Gastroesophageal sphincter (tissue), 4 donors: ENCODE data around the gene MILR1. TPM values are rescaled to one million over a fixed set of nuclear protein-coding genes. Genes with fewer than 3 reads are reported as not detected.
"Not testable (repeated sequence)": the region's sequence is repeated elsewhere in the genome, so short reads cannot be mapped to it uniquely, and the experiment has no call there.

Experiments used
- ATAC-seq: fragments of 150-250 bp; one replicate; pipeline ENCODE4 v1.9.1; 2016; ENCODE audit warnings: mild to moderate bottlenecking, moderate library complexity
- H3K27ac ChIP-seq, 4 donors: fragments of 200-600 bp; sonication (generic) in 3 of 4; 1 replicate in 3 of 4; 2 replicates in 1 of 4; pipeline ENCODE4 v1.5.1; 2016 to 2019
- H3K27me3 ChIP-seq: fragments of 200-600 bp; sonication (generic); one replicate; pipeline ENCODE4 v1.5.1; 2019
- H3K36me3 ChIP-seq, 2 donors: fragments of 200-600 bp; sonication (generic); one replicate each; pipeline ENCODE4 v1.5.1; 2019; ENCODE audit warnings: control low read depth in 1 of 2
- H3K4me1 ChIP-seq, 3 donors: fragments of 200-600 bp; sonication (generic); 1 replicate in 2 of 3; 2 replicates in 1 of 3; pipeline ENCODE4 v1.5.1; 2016 to 2019; ENCODE audit warnings: control low read depth in 2 of 3
- H3K4me3 ChIP-seq, 2 donors: fragments of 200-600 bp; sonication (generic); one replicate each; pipeline ENCODE4 v1.5.1; 2019; ENCODE audit warnings: mild to moderate bottlenecking in 1 of 2, moderate library complexity in 1 of 2
- H3K9me3 ChIP-seq, 3 donors: fragments of 200-600 bp; sonication (generic); one replicate each; pipeline ENCODE4 v1.5.1; 2017 to 2019; ENCODE audit warnings: control low read depth in 2 of 3
- EP300 ChIP-seq: sonication (generic); formaldehyde crosslinking; IDR thresholded peaks from one replicate; pipeline ENCODE4 v1.6.1; 2017; ENCODE audit warnings: antibody characterized with exemption, mild to moderate bottlenecking
- POLR2A ChIP-seq, 2 donors: fragments of 450-650 bp; IDR thresholded peaks; one replicate each; pipeline ENCODE4 v1.6.1; 2017; ENCODE audit warnings: antibody characterized with exemption in 2 of 2, mild to moderate bottlenecking in 2 of 2, moderate library complexity in 1 of 2
- POLR2AphosphoS5 ChIP-seq: sonication (generic); formaldehyde crosslinking; IDR thresholded peaks from one replicate; pipeline ENCODE4 v1.6.1; 2017; ENCODE audit warnings: antibody characterized with exemption
- WGBS, 2 donors: methylation state at CpG; one replicate each; pipeline ENCODE4 v1.1.5; 2018; ENCODE audit warnings: low coverage in 1 of 2; 5-methylcytosine and 5-hydroxymethylcytosine counted together
- total RNA-seq, 4 donors: library from RNA; depleted of rRNA; stranded (reverse); fragments of >200 nt; gene quantifications; one replicate each; pipeline ENCODE4 v1.1.0, GENCODE V29; 2016
- TF ChIP-seq, protein P1 (sequence below), 4 experiments: fragments of 200-600 bp in 2 of 4; fragments of 450-650 bp in 2 of 4; sonication (generic) in 1 of 4; IDR thresholded peaks; one replicate each; pipeline ENCODE4 v1.5.1; 2017 to 2019; ENCODE audit warnings: antibody characterized with exemption in 4 of 4, mild to moderate bottlenecking in 2 of 4, moderate library complexity in 2 of 4

Gene MILR1
- total RNA-seq, 4 donors from 2014 or later, result 3.5 to 10.1 (median 7.3) TPM; not detected in 1

DNA sequence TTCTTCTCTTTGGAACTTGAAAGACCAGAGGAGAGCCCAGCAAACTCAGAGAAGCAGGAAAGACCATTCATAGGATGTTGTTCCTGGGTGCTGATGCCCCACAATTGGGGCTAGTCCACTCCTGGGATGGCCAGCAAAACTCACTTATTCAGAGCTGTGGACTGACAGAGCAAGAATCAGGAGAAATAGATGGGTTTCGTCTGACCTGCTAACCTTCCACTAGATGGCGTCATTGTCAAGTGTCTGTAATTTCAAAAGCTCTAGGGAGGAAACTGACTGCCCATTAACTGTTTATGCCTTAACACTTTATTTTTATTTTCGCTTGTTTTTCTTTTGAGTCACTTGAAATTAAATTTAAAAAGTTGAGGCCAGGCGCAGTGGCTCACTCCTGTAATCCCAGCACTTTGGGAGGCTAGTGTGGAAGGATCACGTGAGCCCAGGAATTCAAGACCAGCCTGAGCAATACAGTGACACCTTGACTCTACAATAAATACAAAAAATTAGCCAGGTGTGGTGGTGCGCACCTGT lies 28.7 kb upstream of the MILR1 start:
- 7 to 26% methylated on average over 3 to 6 of the region's 6 CpGs for WGBS, 2 donors

DNA sequence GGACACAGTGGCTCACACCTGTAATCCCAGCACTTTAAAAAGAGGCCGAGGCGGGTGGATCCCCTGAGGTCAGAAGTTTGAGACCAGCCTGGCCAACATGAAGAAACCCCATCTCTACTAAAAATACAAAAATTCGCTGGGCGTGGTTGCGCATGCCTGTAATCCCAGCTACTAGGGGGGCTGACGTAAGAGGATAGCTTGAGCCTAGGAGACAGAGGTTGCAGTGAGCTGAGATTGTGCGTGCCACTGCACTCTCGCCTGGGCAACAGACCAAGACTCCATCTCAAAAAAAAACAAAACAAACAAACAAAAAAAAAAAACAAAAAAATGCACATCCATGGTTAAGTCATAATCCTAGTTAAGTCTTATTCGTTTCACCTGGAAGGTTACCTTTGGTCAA lies 26.8 kb upstream of the MILR1 start:
- H3K27me3 ChIP-seq, H3K4me3 ChIP-seq, H3K36me3 ChIP-seq, H3K4me1 ChIP-seq, H3K9me3 ChIP-seq, ATAC-seq, H3K27ac ChIP-seq: not testable (repeated sequence)
- WGBS, 2 donors, result 67 to 81% methylated on average over 1 to 7 of the region's 9 CpGs

More for the DNA sequence above, 28.7 kb upstream of the MILR1 start:
- TF ChIP-seq, protein P1, sequence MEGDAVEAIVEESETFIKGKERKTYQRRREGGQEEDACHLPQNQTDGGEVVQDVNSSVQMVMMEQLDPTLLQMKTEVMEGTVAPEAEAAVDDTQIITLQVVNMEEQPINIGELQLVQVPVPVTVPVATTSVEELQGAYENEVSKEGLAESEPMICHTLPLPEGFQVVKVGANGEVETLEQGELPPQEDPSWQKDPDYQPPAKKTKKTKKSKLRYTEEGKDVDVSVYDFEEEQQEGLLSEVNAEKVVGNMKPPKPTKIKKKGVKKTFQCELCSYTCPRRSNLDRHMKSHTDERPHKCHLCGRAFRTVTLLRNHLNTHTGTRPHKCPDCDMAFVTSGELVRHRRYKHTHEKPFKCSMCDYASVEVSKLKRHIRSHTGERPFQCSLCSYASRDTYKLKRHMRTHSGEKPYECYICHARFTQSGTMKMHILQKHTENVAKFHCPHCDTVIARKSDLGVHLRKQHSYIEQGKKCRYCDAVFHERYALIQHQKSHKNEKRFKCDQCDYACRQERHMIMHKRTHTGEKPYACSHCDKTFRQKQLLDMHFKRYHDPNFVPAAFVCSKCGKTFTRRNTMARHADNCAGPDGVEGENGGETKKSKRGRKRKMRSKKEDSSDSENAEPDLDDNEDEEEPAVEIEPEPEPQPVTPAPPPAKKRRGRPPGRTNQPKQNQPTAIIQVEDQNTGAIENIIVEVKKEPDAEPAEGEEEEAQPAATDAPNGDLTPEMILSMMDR (IDR thresholded peaks at IDR 0.05), result peak; percentile 61 to 79 (median 74)
- no peak for TF ChIP-seq POLR2A (IDR thresholded peaks at IDR 0.05)
- no peaks in the 10 kb centered on the region for H3K27me3 ChIP-seq
- H3K27ac ChIP-seq, result no peak overlapping the region
- peaks cover 0 to 4% (median 0%) of the 10 kb centered on the region in 3 donors for H3K4me1 ChIP-seq
- no peak overlapping the region for H3K4me3 ChIP-seq
- H3K9me3 ChIP-seq, result no peaks in the 10 kb centered on the region
- ATAC-seq, result peak; percentile 74
- no peaks in the 10 kb centered on the region for H3K36me3 ChIP-seq

DNA sequence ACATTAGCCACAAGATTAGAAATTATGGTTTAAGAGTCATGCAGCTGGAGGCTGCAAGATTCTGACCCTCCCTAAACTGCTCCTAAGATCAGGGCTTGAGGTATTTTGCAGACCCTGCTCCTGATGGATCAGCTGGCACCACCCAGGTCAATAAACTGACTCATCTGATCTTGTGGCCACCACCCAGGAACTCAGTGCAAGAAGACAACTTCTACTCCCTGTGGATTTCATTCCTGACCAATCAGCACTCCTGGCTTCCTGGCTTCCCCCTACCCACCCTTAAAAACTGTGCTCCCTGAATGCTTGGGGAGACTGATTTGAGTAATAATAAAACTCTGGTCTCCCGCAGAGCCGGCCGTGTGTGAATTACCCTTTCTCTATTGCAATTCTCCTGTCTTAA lies 25.0 kb upstream of the MILR1 start:
- H3K27me3 ChIP-seq, result peaks cover 3% of the 10 kb centered on the region
- H3K9me3 ChIP-seq, result no peaks in the 10 kb centered on the region
- no peaks in the 10 kb centered on the region for H3K36me3 ChIP-seq
- H3K4me3 ChIP-seq, result no peak overlapping the region
- peaks cover 0 to 4% (median 0%) of the 10 kb centered on the region in 3 donors for H3K4me1 ChIP-seq
- WGBS, 2 donors, result 45% methylated on average over 3 of the region's 3 CpGs; no CpG with 5 or more reads in 1 of the 2 donors
- ATAC-seq, result no peak
- no peak for TF ChIP-seq EP300
- TF ChIP-seq POLR2AphosphoS5, result no peak
- TF ChIP-seq, protein P1 (IDR thresholded peaks at IDR 0.05), result no peak
- TF ChIP-seq POLR2A (IDR thresholded peaks at IDR 0.05), result no peak
- no peak overlapping the region for H3K27ac ChIP-seq

DNA sequence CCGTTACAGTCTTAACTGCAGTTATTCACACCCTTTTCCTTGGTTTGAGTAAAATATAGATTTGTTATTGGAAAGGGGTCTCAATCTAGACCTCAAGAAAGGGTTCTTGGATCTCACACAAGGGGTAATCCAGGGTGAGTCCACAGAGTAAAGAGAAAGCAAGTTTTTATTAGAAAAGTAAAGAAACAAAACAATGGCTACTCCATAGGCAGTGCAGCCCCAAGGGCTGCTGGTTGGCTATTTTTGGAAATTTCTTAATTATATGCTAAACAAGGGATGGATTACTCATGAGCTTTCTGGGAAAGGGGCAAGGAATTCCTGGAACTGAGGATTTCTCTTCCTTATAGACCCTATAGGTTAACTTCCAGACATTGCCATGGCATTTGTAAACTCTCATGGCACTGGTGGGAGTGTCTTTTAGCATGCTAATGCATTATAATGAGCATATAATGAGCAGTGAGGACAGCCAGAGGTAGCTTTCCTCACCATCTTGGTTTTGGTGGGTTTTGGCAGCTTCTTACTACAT lies 24.5 kb upstream of the MILR1 start:
- Histone ChIP-seq H3K9me3 (no peaks in the 10 kb centered on the region), H3K36me3 (no peaks in the 10 kb centered on the region), H3K4me3 (no peak overlapping the region), H3K27me3 (peaks cover 7% of the 10 kb centered on the region), H3K27ac (no peak overlapping the region), H3K4me1 (peaks cover 0 to 4% (median 0%) of the 10 kb centered on the region in 3 donors)
- ATAC-seq, result no peak
- WGBS, 2 donors, result 75% methylated on average over 1 of the region's 1 CpG; no CpG with 5 or more reads in 1 of the 2 donors
- TF ChIP-seq POLR2AphosphoS5 (no peak), POLR2A (IDR thresholded peaks at IDR 0.05) (no peak), EP300 (no peak)
- TF ChIP-seq, protein P1 (IDR thresholded peaks at IDR 0.05), result no peak

DNA sequence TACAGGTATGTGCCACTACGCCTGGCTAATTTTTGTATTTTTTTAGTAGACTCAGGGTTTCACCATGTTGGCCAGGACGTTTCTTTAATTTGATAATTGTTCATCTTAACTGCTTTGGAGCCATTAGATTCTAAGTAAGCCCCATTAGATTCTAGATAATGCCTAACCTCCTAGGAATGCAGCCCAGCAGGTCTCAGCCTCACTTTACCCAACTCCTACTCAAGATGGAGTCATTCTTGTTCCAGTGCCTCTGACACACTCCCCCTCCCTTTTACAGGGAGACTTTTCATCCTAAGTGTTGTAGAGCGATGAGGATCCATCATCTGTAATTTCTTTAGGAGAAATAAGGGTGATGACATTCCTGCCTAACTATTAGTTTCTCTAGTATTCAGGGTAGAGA lies 23.7 kb upstream of the MILR1 start:
- ATAC-seq, result no peak
- WGBS, 2 donors, result 43 to 77% methylated on average over 1 to 2 of the region's 3 CpGs

More for the DNA sequence above, 23.7 kb upstream of the MILR1 start:
- peaks cover 13% of the 10 kb centered on the region for H3K27me3 ChIP-seq
- no peak overlapping the region for H3K27ac ChIP-seq
- no peak overlapping the region for H3K4me3 ChIP-seq
- TF ChIP-seq POLR2AphosphoS5, result no peak
- TF ChIP-seq EP300, result no peak
- TF ChIP-seq POLR2A (IDR thresholded peaks at IDR 0.05), result no peak
- TF ChIP-seq, protein P1 (IDR thresholded peaks at IDR 0.05), result no peak
- H3K36me3 ChIP-seq, result no peaks in the 10 kb centered on the region
- no peaks in the 10 kb centered on the region for H3K9me3 ChIP-seq
- peaks cover 0 to 4% (median 0%) of the 10 kb centered on the region in 3 donors for H3K4me1 ChIP-seq
